AG09319 (cell line): ENCODE data around the gene DDX20.

ENCODE experiments used
- DNase-seq: peaks from one replicate; pipeline ENCODE4 v3.0.0-alpha.2; 2010; ENCODE audit warnings: low read depth; ENCODE audit errors: extremely low read depth
- CTCF ChIP-seq: IDR thresholded peaks from 2 replicates; pipeline ENCODE4 v1.5.1; 2011; ENCODE audit warnings: low read depth, mild to moderate bottlenecking, inconsistent platforms, low read length, moderate library complexity

DDX20 gene

GRCh38 chr1:111719135-111719534 lies 36.6 kb upstream of the DDX20 start:
- DNase-seq = no peak
- no peak for TF ChIP-seq CTCF

- TF ChIP-seq CTCF = no peak
- no peak for DNase-seq
Measured at GRCh38 chr1:111719674-111720132, 36.0 kb upstream of the DDX20 start.

- TF ChIP-seq CTCF = no peak
- no peak for DNase-seq
Measured at GRCh38 chr1:111720274-111720976, 35.3 kb upstream of the DDX20 start.

- DNase-seq = no peak
- no peak for TF ChIP-seq CTCF
Measured at GRCh38 chr1:111720977-111721786, 34.5 kb upstream of the DDX20 start.

- no peak for DNase-seq
- TF ChIP-seq CTCF = no peak
Measured at GRCh38 chr1:111723091-111723806, 32.5 kb upstream of the DDX20 start.

GRCh38 chr1:111723871-111724270 lies 31.8 kb upstream of the DDX20 start:
- TF ChIP-seq CTCF = no peak
- DNase-seq = no peak
